GM19468 (cell line): ENCODE data around the gene DDX41.

Source experiments
- ATAC-seq: cut with Tn5 transposase; IDR thresholded peaks from one replicate; pipeline ENCODE4 v1.9.1; 2021; ENCODE audit warnings: mild to moderate bottlenecking, moderate library complexity, moderate number of reproducible peaks; ENCODE audit not compliant: unreplicated experiment; ENCODE audit errors: extremely low read depth

DDX41 gene

GRCh38 chr5:177515580-177515979 is 1.2 kb downstream of the DDX41 start:
- no peak for ATAC-seq

GRCh38 chr5:177514541-177514940 is 2.2 kb downstream of the DDX41 start:
- no peak for ATAC-seq

- no peak for ATAC-seq
These were observed 3.3 kb downstream of the DDX41 start for GRCh38 chr5:177513500-177513899.

GRCh38 chr5:177512736-177513380 is 3.9 kb downstream of the DDX41 start:
- ATAC-seq, result no peak

GRCh38 chr5:177511796-177512675 is 4.7 kb downstream of the DDX41 start:
- ATAC-seq, result no peak

DNA sequence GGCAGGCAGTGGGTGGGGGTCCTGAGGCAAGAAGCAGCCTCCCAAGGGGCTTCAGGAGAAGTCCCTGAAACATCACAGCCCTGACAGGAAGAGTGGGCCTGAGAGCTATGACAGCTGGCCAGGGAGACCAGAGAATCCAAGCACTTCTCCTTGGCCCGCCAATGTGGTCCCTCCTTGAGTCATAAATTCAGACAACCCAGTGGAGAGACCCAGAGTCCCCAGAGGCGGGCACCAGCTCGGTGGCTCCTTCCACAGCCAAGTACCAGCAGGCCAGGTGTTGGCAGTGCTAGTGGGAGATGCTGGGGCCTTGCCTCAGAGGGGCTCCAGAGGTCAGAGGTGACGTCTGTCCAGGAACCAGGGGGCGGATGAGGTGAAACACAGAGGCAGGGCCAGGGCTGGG is 5.6 kb downstream of the DDX41 start:
- ATAC-seq, result no peak

DNA sequence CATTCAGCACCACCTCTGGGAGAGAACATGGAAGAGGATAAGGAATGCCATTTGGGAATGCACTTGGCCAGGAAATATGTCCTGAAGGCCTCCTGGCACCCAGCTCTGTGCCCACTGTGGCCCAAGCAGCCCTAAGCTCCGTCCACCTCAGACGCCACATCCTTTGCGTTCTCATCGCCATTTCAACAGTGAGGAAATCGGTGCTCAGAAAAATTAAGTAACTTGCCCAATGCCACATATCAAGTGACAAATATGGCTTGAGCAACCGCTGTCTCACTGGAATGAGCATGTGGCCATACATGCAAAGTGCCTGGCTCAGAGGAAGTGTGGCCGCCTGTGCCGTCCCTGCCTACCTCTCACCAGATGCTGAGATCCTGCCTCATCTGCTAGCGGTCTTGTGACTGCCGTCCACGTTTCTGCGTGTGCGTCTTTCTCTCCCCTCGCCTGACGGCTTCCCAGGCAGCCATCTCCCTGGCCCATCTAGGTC is 6.2 kb downstream of the DDX41 start:
- no peak for ATAC-seq

- no peak for ATAC-seq
These were observed 6.7 kb downstream of the DDX41 start for GRCh38 chr5:177509991-177510566.

DNA sequence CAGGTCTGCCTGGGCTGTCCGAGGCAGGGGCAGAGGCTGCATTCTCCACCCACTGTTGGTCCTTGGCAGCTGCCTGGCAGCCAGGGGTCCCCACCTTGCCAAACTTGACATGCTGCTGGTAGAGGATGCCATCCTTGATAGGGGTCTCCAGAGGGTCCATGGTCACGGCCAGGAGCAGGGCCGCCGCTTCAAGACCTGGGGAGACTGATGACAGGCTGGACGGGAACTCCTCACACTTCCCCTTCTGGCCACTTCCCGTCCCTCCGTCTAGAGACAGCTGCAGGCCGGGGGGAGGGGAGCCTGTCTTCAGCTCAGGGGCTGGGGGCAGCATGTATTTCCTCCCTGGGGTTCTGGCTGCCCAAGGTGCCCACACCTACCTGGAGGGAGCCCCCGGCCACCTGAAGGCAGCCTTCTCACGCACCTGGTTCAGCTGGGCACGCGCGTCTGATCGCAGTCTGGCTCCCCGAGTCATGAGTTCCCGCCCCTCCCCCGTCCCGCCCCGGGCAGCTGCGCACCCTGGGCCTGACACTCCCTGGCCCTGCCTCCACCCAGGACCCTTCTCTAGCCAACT is 7.3 kb downstream of the DDX41 start, which contains the start of gene DOK3:
Gene DOK3 (minus strand): TSS at position 446 of the 571 bp plus-strand sequence. CDS start 286 bp downstream, at position 160.
- no peak for ATAC-seq

DNA sequence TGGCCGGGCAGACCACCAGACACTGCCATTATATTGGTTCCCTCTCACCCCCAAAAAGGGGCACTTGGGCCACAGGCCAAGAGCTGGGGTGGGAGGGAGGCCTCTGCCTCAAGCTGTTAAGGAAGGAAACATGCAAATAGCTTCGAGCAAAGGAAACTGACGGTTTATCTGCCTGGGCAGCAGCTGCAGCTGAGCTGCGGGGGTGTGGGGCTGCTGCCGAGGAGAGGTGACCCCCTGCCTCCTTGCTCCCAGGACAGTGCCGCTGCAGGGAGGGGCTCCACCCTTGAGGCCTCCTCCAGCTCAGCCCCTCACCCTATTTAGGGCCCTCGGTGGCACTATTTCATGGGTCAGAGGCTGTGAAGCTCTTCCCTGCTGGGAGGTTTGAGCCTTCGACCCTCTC is 7.9 kb downstream of the DDX41 start:
- ATAC-seq, result no peak

DNA sequence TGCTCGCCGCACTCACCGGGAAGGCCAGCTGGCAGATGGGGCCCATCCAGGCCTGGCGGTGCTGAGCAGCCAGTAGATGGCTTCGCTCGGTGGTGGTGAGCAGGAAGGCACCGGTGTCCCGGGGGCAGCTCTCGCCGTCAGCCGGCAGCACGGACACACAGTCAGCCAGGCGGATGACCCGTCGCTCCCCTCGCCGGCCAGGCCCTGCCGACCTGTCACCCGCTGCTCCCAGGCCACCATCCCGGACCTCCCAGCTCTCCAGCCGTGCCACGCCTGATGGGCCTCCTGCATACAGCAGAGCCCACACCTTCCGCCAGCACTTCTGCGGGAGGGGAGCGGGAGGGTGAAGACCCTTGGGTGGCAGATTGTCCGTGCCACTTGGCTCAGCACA is 8.5 kb downstream of the DDX41 start:
- ATAC-seq, result no peak

- no peak for ATAC-seq
These were observed 9.1 kb downstream of the DDX41 start for GRCh38 chr5:177507596-177508220.

DNA sequence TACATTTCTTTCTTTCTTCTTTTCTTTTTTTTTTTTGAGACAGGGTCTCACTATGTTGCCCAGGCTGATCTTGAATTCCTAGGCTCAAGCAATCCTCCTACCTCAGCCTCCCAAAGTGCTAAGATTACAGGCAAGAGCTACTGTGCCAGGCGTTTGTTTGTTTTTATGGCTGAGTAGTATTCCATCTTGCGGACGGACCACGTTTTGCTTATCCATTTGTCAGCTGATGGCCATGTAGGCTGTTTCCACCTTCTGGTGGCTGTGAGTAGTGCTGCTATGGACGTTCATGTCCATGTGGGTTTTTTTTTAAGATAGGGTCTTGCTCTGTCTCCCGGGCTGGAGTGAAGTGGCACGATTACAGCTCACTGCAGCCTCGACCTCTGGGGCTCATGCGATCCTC is 9.6 kb downstream of the DDX41 start:
- no peak for ATAC-seq

GRCh38 chr5:177505075-177505474 is 11.7 kb downstream of the DDX41 start:
- ATAC-seq, result no peak

DNA sequence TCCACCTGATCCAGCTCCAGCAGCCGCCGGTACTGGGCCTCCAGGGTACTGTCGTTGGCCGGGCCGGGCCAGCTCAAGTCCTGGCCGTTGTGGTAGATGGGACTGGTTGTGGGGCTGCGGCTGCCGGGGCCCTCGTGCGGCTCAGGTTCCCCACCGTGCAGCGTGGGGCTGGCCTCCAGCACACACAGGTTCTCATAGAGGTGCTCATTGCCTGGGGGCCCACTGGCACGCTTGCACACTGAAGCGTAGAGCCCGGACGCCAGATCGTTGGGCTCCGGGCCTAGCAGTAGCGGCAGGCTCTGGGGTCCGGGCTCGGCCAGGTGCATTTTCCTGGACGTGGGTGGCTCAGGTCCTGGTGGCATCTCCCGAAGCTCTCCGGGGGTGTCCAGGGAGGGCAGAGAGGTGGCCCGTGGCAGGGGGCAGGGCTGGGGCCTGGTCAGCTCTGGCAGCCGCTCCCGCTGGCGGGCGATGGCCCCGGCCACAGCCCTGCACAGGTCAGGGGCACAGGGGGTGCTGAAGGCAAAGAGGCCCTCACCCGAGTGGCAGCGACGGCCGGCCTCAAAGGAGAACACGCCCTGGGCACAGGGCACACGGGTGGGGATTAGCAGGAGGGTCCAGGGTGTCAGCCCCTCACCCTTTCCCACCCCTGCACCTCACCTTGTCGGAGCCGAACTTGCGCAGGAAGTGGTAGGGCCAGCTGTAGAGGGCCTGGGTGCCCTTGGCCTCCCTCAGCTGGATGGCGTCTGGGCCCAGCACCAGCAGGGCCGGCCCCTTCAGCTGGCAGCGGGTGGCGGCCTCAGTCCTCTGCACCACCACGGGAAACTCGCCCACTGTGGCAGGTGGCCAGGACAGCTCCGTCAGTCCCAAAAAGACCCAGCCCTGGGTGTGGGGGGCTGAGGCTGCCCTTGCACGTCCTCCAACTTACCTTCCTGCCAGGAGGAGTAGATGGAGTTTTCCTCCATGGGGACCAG is 12.4 kb downstream of the DDX41 start:
- no peak for ATAC-seq

- ATAC-seq, result no peak
These were observed 13.2 kb downstream of the DDX41 start for GRCh38 chr5:177503351-177504085.

GRCh38 chr5:177502886-177503285 is 13.9 kb downstream of the DDX41 start:
- no peak for ATAC-seq

DNA sequence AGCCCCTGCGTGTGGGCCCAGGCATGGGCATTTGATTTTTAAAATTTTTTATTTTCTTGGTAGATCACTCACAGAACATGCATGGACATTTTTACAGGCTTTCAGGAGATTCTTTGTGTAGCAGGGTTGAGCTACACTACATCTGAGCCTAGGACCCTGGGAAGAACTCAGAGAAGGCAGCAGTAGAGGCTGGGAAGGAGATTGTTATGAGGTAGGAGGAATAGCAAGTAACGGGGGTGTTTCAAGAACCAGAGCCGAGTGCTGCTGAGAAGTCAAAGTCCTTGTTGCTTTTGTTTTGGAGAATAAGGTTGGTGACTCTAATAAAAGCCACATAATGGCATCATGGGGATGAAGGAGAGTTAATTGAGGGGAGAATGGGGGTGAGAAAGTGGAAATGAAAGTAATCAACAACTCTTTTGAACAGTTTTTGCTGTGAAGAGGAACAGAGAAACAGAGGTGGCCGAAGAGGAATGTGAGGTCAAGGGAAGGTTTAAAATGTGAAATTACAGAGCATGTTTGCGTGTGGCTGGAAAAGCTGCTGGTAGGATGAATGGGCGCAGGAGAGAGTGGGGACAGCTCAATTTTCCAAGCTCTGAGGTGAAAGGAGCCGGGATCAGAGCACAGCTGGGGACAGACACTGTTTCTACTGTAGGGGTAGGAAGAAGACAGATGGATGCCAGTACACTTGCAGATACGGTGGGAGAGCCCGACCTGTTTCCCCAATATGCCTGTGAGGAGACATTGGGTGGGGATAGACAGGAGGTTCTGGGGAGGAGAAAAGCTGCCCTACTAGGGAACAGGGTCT is 14.7 kb downstream of the DDX41 start:
- no peak for ATAC-seq
